GM19467 (cell line): Measurements from ENCODE around the gene RHOB.
A peak's percentile ranks its signal among the peaks of the same experiment; 100 is the strongest.
"Not testable (repeated sequence)": the region's sequence is repeated elsewhere in the genome, so short reads cannot be mapped to it uniquely, and the experiment has no call there.

Experiments
- ATAC-seq: cut with Tn5 transposase; IDR thresholded peaks from one replicate; pipeline ENCODE4 v1.9.1; 2021; ENCODE audit warnings: mild to moderate bottlenecking, moderate library complexity; ENCODE audit not compliant: unreplicated experiment

The RHOB gene

DNA sequence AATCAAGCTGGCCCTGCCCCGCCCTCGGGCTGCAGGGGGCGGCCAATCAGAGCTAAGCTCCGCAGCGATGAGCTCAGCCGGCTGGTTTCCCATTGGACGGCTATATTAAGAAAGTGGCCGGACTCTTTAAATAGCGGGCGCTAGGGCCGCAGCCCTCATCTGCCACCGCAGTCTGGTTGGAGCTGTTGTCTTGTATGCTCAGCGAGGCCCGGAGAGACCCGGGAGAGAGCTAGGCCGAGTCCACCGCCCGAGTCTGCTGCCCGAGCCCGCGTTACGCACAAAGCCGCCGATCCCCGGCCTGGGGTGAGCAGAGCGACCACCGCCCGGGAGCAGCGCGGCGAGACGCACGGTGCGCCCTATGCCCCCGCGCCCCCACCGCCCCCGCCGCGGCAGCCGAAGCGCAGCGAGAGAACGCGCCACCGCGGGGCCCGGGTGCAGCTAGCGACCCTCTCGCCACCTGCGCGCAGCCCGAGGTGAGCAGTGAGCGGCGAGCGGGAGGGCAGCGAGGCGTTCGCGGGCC, at the start of gene RHOB:
TSS of gene RHOB (plus strand) at position 158 of the 520 bp plus-strand sequence. CDS start 392 bp downstream, outside the sequence.
- ATAC-seq = peak; percentile 97

DNA sequence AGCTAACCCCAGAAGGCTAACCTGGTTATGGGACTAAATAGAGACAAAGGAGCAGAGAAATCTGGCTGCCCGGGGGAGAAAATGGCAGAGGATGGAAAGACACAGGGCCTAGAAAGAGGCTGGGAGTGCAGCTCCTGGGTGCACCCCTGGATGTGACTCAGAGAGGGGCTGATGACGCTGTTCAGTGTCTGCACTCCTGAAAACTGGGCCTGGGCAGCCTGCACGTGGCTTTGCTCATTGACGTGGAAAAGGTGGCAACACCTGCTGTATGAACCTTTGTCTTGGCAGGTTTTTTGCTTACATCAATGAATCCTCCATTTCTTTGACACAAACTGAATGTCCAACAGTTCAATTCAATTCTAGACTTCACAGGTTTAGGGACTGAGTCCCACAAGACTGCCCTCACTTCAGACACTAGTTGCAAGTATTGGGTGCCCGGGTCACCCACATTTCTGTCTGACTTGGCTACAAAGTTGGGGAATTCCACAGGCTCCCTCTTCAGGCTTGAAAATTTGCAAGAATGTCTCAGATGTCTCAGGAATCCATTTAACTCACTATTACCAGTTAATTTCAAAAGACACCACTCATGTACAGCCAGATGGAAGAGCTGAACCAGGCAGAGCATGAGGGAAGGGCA, 48.9 kb upstream of the RHOB start:
- ATAC-seq = no peak

DNA sequence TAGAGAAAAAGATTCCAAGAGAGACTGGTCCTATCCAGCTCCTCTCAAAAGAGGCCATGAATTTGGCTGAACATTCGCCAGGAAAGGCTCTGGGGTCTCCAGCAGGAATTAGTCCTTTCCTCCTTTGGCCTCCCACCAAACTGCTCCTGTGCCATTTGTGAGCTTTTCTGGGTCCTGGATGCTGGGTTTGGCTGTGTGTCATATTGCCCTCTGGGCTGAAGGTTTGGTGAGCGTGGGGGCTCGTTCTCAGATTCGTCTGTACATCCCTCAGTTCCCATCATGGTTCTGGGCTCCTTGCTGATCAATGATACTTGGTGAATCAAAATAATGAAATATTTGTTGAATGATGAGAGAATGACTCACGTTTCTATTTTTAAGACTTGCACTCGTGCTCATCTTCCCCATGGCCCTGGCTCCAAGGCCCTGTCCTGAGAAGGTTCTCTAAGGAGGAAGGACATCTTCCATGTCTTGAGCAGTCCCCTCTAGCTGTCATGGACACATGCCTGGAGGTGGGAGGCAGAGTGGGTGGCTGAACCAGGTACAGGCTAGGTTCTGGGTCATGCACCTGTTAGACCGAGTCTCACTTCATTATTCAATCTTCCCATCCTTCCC, 47.8 kb upstream of the RHOB start:
- ATAC-seq = no peak

DNA sequence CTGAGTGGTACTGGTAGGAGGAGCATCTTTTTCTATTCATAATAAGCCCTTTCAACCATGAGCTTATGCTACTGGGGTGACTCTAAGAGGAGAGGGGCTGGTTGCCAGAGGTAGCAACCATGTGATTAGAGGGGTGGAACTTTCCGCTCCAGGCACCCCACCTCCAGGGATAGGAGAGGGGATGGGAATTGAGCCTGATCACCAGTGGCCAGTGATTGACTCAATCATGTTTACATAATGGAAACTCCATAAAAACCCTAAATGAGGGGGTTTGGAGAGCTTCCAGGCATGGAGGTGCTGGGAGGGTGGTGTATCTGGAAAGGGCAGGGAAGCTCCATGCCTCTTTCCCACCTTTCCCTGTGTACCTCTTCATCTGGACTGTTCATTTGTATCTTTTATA, 46.6 kb upstream of the RHOB start:
- ATAC-seq = no peak

DNA sequence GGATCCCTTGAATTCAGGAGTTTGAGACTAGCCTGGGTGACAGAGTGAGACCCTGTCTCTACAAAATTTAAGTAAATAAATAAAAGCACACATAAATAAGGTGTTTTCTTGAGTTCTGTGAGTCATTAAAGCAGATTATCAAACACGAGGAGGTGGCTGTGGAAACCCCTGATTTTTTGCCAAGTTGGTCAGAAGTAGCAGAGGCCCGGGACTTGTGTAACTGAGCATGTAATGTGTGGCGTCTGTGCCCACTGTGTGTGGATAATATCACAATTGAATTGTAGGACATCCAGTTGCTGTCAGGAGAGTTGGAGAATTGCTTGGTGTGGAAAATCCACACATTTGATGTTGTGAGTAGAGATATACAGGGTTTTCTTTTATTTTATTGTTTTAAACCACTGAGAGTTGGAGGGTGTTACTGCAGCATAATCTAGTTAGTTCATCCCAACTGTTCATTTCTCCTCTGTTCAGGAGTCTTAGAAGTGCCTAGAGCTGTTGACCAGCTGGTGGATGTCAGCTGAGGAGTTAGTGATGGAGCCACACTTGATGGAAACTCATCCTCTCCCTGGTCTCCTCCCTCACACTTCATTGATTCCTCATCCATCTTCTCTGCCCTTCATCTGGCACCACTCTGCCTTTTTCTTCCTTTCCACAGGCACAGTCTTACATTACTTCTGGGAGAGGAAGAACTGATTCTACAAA, 45.9 kb upstream of the RHOB start:
- ATAC-seq = no peak

DNA sequence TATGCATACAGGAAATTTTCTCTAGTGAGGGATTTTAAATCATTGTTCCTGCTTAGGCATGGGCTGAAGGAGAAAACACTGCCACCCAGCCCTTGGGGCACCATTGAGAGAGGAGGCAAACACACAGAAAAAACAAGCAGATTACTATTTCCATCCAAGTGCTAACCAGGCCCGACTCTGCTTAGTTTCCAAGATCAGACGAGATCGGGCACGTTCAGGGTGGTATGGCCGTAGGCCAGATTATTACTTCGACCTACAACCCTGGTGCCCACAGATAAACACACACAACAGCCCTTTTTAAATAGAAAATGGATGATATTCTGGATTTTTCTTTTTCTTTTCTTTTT, 45.4 kb upstream of the RHOB start:
- no peak for ATAC-seq

DNA sequence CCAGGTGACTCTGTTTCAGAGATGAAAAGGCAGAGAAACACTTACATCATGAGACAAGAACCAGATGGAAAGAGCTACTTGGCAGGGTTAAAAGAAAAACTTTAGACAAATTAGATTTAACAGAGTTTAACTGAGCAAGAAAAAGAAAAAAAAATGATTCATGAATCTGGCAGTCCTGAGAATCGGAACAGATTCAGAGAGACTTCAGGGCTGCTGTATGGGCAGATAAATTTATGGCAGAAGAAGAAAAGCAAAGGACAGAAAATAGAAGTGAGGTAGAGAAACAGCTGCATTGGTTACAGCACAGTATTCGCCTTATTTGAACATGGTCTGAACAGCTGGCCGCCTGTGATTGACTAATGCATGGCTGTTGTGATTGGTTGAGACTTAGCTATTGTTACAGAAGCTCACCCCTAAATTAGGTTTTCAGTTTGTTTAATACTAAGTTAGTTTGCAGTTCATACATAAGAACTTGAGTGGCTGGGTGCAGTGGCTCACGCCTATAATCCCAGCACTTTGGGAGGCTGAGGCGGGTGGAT, 43.0 kb upstream of the RHOB start:
- ATAC-seq = no peak

DNA sequence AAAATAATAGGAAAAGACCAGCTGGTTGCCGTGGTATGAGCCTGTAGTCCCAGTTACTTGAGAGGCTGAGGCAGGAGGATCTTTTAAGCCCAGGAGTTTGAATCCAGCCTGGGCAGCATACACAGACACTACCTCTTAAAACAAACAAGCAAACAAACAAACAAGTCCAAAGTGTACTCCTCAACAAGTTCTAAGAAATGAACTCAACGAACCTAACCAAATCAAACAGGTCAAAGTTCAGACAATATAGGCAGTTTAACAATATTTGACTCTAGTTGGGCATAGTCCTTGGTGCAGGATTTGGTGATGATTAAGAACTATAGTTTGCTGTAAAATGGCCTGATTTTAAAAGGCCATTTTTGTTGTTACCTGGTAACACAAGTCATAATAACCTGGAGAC, 41.9 kb upstream of the RHOB start:
- no peak for ATAC-seq

DNA sequence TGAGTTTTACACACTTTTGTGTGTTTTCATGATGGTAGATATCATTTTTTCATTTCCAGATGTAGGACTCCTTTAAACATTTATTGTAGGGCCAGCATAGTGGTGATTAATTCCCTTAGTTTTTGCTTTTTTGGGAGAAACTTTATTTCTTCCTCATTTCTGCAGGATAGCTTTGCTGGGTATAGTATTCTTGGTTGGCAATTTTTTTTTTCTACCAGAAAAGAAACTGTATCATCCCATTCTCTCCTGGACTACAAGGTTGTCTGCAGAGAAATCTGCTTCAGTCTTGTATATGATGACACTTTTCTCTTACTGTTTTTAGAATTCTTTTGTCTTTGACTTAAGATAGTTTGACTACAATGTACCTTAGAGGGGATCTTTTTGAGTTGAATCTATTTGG, 37.8 kb upstream of the RHOB start:
- no peak for ATAC-seq

DNA sequence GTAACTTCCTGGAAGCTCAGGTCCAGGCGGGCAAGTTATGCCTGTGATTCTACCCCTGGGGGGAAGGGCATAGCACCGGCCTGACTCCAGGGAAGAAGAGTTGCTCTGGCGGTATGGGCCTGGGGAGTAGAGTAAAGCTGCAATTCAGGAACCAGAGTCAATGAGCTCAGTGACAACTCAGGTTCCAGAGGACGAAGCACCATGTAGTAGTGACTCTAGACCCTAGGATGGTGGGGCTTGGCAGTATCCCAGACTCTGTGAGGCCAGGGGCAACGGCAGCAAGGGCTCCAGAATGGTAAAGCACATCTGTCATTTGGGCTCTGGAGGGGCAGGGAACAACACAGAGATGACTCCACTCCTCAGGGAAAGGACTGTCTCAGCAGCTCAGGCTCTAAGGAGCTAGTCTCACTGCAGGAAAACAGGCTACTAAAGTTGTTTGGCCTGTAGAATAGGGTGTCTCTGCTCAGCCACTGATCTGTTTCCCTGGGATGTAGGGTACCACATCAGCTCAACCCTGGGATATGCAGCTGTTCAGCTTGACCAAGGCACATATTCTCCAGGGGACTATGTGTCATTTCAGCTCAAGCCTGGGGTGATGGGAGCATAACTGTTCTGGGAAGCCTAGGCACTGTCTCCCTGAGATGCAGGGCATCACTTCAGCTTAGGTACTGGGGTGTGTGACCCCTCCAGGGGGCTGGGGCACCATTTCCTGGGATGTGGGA, 36.2 kb upstream of the RHOB start:
- ATAC-seq = no peak

DNA sequence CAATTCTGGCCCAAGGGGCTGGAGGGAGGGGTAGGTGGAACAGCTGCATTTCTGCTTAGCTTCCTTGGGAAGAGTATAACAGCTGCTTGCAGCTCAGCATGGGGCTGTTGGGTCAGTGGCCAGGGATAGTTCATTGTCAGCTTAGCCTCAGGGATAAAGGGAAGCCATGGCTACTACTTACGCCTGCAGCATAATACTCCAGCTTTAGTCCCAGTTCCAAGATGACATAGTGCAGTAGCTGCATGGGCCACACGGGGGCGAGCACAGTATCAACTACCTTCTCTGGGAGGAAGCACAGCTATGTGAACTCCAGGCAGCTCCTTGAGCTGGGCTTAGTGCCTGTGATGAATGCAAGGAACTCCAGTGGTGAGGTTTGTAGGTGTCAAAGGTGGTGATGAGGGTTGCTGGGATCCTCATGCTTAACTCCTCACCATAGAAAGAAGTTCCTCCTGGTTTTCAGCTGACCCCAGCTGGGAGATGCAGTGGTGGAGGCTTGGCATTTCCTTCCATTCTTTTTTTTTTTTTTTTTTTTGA, 35.4 kb upstream of the RHOB start:
- ATAC-seq = peak; percentile 95

DNA sequence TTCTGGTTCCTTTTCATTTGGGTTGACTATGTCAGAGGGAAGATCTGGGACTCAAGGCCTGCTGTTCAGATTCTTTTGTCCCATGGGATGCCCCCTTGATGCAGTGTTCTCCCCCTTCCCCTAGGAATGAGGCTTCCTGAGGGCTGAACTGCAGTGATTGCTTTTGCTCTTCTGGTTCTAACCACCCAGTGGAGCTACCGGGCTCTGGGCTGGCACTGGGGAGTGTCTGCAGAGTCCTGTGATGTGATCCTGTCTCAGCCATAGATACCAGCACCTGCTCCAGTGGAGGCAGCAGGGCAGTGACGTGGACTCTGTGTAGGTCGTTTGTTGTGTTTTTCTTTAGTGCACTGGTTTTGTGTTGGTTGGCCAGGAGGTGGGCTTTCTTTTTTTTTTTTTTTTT, 32.1 kb upstream of the RHOB start:
- no peak for ATAC-seq

DNA sequence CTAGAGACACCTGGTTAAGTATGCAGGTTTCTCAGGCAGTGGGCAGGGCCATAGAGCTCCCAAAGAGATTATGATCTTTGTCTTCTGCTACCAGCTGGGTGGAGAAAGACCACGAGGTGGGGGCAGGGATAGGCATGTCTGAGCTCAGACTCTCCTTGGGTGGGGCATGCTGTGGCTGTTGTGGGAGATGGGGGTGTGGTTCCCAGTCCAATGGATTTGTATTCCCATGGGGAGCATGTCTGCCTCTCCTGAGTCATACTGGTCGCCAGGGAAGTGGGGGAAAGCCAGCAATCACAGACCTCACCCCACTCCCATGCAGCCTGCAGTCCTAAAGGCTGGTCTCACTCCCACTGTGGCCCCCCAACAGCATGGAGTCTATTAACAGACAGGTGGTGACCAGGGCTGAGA, 31.4 kb upstream of the RHOB start:
- no peak for ATAC-seq

DNA sequence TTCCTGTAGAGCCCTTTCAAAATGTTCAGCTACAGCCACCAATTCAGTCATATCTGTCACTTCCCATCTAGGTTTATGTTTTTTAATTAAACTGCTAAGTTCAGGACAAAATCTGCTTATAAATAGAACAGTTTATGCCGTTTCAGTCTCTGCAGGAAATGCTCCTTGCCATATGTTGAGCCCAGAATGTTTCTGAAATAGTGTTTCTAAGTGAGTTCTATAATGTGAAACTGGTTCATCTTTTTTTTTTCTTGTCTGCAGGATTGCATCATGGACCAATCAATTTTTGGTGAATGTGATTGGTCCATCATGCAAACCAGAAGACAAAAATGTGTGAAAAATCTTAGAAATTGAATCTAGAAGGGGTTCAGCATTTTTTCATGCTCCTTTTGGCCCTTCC, 30.2 kb upstream of the RHOB start:
- no peak for ATAC-seq

DNA sequence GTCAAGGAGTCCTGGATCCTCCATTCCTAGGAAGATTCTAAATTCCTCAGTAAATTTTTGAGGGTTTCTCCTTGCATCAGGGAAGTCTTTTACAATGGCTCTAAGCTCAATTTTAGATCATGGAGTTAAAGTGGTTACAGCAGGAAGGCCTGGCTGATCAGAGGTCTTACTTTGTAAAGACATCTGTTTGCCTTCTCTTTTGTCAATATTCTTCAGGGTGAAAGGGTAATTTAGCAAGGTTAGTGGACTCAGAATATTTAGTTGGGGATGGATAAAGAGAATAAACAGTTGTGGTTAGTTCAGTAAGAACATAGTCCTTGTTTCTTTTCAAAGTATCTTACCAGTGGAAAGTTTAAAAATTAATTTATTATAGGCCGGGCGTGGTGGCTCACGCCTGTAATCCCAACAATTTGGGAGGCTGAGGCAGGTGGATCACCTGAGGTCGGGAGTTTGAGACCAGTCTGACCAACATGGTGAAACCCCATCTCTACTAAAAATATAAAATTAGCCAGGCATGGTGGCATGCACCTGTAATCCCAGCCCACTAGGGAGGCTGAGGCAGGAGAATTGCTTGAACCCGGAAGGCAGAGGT, 29.5 kb upstream of the RHOB start:
- not testable (repeated sequence) for ATAC-seq

DNA sequence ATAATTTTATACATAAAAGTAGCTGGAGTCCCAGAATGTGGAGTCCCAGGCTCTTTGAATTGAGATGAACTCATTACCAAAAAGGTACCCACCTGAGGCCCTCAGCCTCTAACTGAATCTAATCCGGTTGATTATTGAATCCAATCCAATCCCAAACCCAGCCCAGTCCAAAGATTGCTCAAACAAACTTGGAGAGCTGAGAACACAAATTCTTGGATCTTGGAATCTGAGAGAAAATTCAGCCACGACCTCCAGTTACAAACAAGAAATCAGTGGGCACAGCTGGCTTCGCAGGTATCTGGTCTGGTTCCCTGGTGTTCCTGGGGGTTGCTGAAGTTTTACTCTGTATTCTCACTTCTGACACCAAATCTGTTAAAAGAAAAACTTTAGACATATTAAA, 28.4 kb upstream of the RHOB start:
- ATAC-seq = no peak

DNA sequence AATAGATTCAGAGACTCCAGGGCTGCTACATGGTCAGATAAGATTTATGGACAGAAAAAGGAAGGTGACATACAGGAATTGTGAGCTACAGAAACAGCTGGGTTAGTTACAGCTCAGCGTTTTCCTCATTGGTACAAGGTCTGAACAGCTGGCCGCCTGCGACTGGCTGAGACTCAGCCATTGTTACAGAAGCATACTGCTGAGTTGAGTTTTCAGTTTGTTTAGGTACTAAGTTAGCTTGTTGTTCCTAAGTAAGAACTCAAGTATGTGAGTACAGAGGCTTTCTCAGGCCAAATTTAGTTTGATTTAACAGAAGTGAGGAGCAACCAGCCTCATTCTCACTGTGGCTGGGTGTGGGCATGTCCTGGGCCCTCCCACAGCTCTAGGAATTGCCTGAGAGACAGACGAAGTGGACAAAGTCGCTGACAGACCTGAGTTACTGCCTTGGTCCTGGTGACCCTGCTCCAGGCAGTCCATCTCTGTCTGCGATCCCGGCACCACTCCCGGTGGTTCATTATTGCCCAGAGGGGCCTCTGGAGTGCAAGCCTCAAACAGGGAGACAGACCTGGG, 27.8 kb upstream of the RHOB start:
- ATAC-seq = no peak

DNA sequence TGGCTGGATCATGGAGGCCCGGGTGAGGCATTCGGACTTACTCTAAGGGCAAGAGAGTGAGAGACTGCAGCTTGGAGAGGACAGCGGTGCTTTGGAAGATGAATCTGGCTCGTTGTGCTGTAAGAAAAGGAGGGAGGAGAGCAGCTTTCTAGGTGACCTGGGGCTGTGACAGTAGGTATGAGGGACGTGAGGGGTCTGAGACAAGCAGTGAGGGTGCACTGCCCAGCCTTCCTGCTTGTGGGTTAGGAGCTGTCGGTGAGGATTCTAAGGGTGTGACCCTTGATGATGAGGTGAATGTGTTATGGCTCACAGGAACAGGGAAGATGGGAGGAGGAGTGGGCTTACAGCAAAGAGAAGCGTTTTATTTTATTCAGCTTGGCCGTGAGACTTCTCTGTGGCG, 27.1 kb upstream of the RHOB start:
- no peak for ATAC-seq

DNA sequence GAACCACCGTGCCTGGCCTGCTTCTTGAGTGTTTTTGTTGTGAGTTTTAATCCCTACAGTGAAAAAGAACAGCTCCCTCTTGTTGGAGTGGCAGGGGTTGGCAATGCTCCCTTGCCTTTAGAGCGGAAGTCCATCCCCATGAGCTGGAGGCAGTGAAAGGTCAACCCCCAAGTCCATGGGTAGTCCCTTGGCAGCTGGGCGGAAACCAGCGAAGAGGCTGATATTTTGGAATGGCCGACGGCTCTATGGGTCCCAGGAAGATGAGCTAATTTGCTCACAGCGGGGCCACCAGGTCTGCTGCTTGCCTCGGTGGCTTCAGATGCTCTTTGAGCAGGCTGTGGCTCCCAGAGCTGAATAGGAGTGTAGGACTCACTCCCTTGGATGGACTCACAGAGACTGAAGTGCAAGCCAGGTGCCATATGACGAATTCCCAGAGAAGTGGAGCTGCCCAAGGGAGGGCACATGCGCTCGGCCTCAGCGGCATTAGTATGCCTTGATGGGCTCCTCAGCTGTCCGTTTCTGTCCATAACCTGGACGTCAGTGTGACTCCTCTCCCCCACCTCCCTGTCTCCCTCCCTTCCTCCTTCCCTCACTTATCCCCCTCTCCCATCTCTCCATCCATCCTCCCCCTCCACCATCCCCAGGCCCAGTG, 25.4 kb upstream of the RHOB start:
- ATAC-seq = no peak

DNA sequence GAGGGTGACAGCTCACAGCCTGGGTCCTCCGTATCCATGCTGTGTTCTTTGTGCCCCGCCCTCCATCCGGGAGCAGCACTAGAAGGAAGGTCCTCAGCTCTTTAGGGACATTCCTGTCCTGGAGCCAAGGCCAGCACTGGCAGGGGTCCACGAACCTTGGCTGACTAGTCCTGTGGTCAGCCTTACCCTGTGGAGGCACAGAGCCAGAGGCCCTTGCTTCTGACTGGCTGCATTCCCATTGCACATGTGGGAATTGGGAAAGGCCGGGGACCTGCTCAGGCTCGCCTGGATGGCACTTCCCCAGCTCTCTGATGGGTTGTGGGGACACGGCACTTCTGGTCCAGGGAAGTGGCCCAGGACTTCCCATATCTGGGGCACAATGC, 24.9 kb upstream of the RHOB start:
- no peak for ATAC-seq
